H1 (cell line): ENCODE measurements around the gene HES4. TPM values are rescaled to one million over a fixed set of nuclear protein-coding genes. Genes with fewer than 3 reads are reported as not detected.

Source experiments
- MAFK ChIP-seq: IDR thresholded peaks from 2 replicates; pipeline ENCODE4 v1.6.1; 2012; ENCODE audit warnings: low read depth, mild to moderate bottlenecking, improper control_type of control experiment, low read length
- SIN3A ChIP-seq, 2 experiments: IDR thresholded peaks in 1 of 2; conservative IDR thresholded peaks in 1 of 2; 2 replicates each; pipeline ENCODE4 v1.6.1; 2011 to 2012; ENCODE audit warnings: low read length in 2 of 2, improper control_type of control experiment in 1 of 2, low read depth in 1 of 2, mild to moderate bottlenecking in 1 of 2
- TAF7 ChIP-seq: optimal IDR thresholded peaks from 2 replicates; pipeline ENCODE3; 2011; ENCODE audit warnings: low read depth, mild to moderate bottlenecking, inconsistent platforms, low read length, moderate library complexity, borderline replicate concordance
- TCF12 ChIP-seq: IDR thresholded peaks from 2 replicates; pipeline ENCODE4 v1.6.1; 2011; ENCODE audit warnings: low read depth, mild to moderate bottlenecking, low read length
- polyA plus RNA-seq, 7 experiments: library from polyadenylated mRNA; depleted of rRNA in 3 of 7; stranded (reverse) in 5 of 7; unstranded in 2 of 7; fragments of >200 nt in 5 of 7; fragments of 200-250 nt in 2 of 7; gene quantifications; 1 replicate in 5 of 7; 2 replicates in 1 of 7; 4 replicates in 1 of 7; pipeline versions ENCODE4 v1.2.1 to v1.2.3, GENCODE V29; 2011 to 2013; ENCODE audit warnings: missing spikeins in 2 of 7, mixed read lengths in 2 of 7
- total RNA-seq: library from RNA; stranded (reverse); fragmentation: NEBNext Ultra II Directional; extraction: Animal tissue kit (Norgen Biotek cat#: 25700); gene quantifications from 2 replicates; pipeline ENCODE4 v1.2.1, GENCODE V29; 2021

The HES4 gene
- total and polyA plus RNA-seq, 2 of the 8 experiments (the other 6 are each of a cell fraction or from before 2014, with no cell fraction given): 2.8 to 3.5 TPM

DNA sequence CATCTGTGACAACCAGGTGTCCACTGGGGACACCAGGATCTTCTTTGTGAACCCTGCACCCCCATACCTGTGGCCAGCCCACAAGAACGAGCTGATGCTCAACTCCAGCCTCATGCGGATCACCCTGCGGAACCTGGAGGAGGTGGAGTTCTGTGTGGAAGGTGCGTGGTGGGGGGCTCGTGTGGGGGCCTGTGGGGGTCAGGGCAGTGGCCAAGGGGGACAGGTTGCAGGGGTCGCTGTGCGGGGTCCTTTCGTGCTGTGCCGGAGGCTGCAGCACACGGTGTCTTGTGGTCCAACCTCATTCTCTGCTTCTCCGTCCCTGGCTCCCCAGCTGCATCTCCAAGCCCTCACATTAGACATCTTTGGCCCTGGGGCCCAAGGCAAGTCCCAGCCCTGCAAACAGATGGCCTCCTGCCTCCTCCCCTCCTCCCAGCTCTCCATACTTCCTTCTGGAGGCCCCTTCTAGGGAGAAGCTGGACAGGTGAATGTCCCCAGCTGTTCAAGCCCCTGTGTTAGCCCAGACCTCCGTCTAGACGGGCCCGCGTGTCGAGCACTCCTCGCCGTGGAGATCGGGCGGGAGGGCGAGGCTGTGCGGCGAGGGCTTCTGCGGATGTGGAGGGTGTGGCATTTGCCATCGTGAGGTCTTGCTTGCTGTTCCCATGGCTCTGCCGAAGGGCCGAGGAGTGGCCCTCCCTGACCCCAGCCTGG is 22.6 kb upstream of the HES4 start (continued):
- no peak for TF ChIP-seq TAF7
- TF ChIP-seq TCF12: no peak
- no peak for TF ChIP-seq MAFK
- no peak for TF ChIP-seq SIN3A (conservative IDR thresholded peaks at IDR 0.05 in 1 of 2, IDR thresholded peaks at IDR 0.05 in 1 of 2; ENCODE audit: low read depth in 1 of 2, low read length in 2 of 2)
